ENCODE data around the gene PLCL2.
A peak's percentile ranks its signal among the peaks of the same experiment; 100 is the strongest.

PLCL2 gene

DNA sequence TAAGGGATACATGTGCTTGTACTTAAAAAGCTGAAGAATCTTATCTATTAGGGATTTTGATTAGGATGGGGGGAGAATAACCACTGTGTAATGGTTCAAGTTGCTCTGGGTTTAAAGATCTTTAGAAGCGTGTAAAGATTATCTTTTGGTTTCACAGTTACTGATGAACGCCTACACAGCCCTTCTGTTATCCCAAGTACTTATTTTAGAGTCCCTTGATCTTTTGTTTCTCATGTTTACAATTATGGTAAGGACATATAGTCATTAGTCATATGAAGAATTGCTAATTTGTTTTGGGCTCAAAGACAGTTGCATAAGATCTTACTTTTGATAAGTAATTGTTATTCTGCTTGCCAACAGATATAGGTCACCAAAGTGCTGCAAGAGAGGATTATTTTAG, 160.1 kb downstream of the PLCL2 start:
- DNase-seq (ENCODE audit: low read depth) = no peak

- no peak for DNase-seq (ENCODE audit: low read depth)
Measured at GRCh38 chr3:17045705-17046104, 160.9 kb downstream of the PLCL2 start.

- DNase-seq (ENCODE audit: low read depth) = no peak
Measured at GRCh38 chr3:17046623-17047022, 161.9 kb downstream of the PLCL2 start.

DNA sequence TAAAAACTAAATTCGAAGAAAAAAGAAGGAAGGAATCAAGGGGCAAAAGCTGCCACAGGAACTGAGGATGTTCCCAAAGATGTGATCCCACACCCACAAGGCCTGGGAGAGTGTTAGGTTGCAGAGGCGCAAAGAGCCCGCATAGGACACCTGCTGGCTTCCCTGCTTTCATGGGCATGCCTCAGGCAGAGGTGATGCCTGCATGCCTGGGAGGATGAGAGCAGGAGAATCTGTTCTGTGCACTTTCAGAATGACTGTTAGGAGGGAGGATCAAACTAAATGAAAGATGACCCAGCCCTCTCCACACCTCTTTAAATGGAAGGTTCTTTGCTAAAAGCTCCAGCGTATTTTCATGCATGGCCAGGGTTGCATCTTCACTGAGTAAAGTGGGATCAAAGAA, 162.4 kb downstream of the PLCL2 start:
- no peak for DNase-seq (ENCODE audit: low read depth)

DNA sequence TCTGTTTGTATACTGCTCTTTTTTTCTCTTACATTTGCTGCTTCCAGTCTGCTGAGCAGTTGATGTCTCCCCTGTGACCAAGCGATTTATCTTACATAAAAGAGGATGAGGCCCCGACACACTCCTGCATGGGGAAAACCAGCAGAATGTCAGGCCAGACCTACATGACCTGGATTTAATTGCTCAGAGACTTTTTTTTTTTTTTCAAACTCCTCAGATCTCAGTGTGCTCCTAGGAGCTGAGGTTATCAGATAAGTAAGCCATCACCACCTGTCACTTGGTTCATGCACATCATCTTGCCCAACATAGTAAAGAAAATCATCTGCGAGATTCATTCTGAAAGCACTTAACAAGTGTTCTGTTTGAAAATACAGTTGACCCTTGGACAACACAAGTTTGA, 163.1 kb downstream of the PLCL2 start:
- no peak for DNase-seq (ENCODE audit: low read depth)

DNA sequence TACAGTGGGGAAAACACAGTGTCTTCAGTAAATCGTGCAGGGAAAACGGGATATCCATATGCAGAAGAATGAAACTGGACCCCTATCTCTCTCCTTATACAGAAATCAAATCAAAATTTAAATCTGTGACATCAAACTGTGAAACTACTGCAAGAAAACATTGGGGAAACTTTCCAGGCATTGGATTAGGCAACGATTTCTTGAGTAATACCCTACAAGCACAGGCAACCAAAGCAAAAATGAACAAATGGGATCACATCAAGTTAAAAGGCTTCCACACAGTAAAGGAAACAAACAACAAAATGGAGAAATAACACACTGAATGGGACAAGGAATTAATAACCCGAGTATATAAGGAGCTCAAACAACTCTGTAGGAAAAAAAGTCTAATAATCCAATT, 165.3 kb downstream of the PLCL2 start:
- DNase-seq (ENCODE audit: low read depth) = no peak

DNA sequence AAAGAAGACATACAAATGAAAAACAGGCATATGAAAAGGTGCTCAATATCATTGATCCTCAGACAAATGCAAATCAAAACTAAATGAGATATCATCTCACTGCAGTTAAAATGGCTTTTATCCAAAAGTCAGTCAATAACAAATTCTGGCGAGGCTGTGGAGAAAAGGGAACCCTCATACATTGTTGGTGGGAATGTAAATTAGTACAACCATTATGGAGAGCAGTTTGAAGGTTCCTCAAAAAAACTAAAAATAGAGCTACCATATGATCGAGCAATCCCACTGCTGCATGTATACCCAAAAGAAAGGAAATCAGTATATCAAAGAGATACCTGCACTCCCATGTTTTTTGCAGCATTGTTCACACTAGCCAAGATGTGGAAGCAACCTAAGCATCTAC, 165.8 kb downstream of the PLCL2 start:
- no peak for DNase-seq (ENCODE audit: low read depth)

DNA sequence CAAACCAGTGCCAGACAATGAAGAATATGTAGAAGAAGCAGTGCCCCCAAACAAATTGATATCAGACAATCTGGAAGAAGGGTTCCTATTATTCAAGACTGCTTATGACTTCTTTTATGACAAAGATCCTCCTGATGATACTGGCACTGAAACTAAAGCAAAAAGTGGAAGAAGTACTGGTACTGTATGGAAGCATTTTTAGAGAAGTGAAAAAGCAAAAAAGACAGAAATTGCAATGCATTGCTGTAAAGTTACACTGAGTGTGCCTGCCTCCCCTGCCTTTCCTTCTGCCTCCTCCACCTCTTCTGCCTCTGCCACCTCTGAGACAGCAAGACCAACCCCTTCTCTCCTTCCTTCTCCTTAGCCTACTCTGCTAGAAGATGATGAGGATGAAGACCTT, 167.6 kb downstream of the PLCL2 start:
- no peak for DNase-seq (ENCODE audit: low read depth)

DNA sequence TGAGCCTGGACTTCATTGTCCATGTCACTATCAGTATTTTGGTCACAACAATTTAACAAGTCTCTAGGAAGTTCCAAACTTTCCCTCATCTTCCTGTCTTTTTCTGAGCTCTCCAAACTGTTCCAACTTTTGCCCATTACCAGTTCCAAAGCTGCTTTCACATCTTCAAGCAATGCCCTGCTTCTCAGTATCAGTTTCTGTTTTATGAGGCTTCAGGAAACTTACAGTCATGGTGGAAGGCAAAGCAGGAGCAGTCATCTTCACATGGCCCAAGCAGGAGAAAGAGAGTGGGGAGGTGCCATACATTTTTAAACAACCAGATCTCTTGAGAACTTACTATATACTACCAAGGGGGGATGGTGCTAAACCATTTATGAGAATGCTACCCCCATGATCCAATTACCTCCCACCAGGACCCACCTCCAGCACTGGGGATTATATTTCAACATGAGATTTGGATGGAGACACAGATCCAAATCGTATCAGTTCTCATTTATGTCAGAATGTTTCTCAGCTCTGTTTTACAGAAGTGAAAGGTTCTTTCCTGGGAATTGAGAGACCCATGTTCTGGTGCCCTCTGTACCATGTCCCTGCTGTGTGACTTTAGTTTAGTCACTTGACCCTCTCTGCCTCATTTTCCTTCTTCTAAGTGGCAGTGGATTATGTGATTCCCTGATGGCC, 169.7 kb downstream of the PLCL2 start:
- no peak for DNase-seq (ENCODE audit: low read depth)

DNA sequence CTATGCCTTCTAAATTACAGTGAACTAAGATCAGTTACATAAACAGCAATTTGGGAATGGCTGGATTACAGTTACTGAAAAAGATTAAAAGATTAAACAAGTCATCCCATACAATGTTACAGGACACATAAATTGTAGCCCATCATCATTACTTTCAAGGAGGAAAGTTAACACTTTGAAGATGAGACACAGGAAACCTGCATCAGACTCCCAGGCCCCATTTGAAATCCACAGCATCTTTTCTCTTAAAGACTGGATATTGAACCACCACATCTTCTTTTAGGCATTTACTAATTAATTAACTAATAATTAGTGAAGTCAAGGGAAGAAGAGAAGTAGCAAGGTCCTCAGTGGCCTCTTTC, 170.2 kb downstream of the PLCL2 start:
- no peak for DNase-seq (ENCODE audit: low read depth)

GRCh38 chr3:17055374-17056276, 170.9 kb downstream of the PLCL2 start:
- DNase-seq (ENCODE audit: low read depth) = no peak

DNA sequence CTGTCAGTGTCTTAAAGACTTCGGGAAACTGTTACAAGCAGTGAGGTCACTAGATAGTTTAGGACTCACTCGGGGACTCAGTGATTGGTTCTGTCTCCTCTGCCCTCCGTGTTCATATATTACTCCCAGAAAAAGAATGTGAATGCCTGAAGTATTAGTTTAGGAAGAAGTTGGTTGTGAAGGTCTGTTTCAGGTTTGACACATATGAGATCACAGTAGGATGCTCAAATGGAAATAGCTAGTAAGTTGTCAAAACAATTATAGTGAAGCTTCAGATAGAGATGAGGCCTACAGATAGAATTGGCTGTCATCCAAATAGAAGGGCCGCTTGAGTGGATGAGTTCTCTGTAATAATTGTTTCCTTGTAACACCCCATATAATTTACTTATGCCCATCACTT, 172.6 kb downstream of the PLCL2 start:
- peak; percentile 49 for DNase-seq (ENCODE audit: low read depth)

- no peak for DNase-seq (ENCODE audit: low read depth)
Measured at GRCh38 chr3:17059989-17060550, 175.3 kb downstream of the PLCL2 start.

DNA sequence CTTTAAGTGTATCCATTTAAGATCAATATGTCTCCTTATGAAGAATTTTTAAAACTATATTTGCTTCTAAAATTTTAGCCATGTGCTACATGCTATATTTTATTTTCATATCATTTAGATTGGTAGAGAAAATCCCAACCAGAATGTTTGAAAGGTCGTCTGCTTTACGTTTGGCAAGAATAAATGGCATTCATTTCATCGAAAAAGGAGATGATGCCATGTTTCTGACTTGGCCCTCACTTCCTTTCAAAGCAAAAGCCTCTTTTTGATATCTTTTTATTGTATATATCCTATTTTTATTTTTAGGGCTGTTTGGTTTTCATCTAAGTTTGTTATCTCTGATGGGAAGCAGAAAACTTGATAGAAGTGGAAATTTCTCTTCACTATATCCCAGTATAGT, 176.2 kb downstream of the PLCL2 start:
- no peak for DNase-seq (ENCODE audit: low read depth)

DNA sequence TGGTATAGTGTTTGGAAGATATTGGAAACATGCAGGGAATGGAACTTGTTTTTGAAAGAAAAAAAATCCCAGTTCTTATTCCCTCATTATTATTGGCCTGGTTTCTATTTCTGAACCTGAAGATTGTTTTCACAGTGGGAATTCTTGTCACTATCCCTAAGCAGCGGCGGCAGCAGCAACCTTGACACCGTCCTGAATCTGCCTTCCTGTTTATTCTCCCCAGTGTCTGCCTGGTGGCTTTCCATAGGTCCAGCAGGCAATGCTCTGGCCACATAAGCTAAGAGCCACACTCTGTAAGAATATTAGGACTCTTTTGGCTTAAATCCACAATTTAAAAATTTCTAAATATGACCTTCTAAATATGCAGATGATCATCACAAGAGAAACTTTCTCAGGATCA, 178.0 kb downstream of the PLCL2 start:
- no peak for DNase-seq (ENCODE audit: low read depth)

DNA sequence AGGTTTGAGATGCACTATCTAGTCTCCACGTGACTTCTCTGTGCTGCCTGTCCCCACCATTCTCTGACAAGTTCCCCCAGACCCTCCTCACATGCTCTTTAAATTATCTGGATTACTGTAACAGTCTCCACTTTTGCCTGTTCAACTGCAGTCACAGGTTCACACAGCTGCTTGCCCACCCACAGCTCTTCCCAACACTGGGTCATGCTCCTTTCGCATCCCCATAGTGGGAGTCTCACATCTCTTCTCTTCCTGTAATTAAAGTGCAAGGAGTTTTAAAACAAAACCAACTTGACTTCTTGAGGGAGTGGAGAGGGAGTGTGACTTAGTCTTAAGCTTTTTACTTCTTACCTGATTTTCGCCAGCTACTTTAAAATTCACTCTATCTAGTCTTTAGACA, 178.8 kb downstream of the PLCL2 start:
- no peak for DNase-seq (ENCODE audit: low read depth)

DNA sequence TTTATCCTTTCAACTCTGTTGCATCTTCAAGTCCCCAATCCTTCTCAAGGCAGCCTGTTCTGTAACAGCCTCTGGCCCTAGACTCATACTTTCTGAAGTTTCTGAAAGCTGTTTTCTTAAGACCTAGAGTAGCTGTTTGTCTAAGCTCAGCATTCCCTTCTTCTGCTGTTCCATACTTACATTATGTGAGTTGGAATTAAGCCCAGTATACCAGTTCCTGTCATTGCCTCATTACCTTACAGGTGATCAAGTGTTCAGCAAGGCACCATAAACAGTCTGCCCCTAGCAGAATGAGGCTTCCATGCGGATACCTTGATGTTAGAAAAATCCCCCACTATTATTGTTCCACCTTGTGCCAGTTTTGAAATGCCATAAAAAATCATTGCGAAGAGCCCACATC, 180.6 kb downstream of the PLCL2 start:
- DNase-seq (ENCODE audit: low read depth) = no peak

GRCh38 chr3:17065881-17066280, 181.1 kb downstream of the PLCL2 start:
- DNase-seq (ENCODE audit: low read depth) = no peak

DNA sequence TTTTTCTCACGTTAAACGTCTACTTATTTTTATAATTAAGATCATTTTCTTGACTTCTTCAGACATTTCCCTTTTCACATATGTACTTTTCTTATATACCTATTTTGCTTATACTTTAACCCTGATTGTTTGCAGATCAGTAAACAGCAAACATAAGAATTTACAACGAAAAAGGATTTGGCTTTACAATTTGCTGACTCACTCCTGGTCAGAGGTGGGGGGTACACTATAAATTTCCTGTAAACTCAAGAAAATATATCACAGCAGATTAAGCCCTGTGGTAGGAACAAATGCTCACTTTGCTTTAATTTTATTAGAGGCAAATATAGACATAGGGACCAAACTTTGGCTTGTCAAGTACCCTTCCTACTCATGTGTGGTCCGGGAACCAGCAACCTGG, 185.0 kb downstream of the PLCL2 start:
- no peak for DNase-seq (ENCODE audit: low read depth)

GRCh38 chr3:17070161-17070959, 185.6 kb downstream of the PLCL2 start:
- no peak for DNase-seq (ENCODE audit: low read depth)

DNA sequence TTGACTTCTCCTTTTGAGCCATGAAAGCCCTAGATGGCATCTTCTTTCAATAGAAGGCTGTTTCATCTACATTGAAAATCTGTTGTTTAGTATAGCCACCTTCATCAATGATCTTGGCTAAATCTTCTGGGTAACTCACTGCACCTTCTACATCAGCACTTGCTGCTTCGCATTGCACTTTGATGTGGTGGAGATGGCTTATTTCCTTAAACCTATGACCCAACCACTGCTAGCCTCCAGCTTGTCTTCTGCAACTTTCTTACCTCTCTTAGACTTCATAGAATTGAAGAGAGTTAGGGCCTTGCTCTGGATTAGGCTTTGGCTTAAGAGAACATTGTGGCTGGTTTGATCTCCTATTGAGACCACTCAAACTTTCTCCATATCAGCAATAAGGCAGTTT, 189.8 kb downstream of the PLCL2 start:
- DNase-seq (ENCODE audit: low read depth) = no peak

- DNase-seq (ENCODE audit: low read depth) = no peak
Measured at GRCh38 chr3:17075358-17075757, 190.6 kb downstream of the PLCL2 start.

GRCh38 chr3:17075907-17076306, 191.2 kb downstream of the PLCL2 start:
- DNase-seq (ENCODE audit: low read depth) = no peak

All from HS-5 (cell line).